NCI-H2196 treated with DMSO at 0.1 percent for 48 hours (cell line): ENCODE results near the gene PA2G4.
A peak's percentile ranks its signal among the peaks of the same experiment; 100 is the strongest.

ENCODE experiments used
- DNase-seq: peaks from one replicate; lab custom pipeline; 2025; ENCODE audit not compliant: unreplicated experiment; lab: John Stamatoyannopoulos, UW

Gene PA2G4

DNA sequence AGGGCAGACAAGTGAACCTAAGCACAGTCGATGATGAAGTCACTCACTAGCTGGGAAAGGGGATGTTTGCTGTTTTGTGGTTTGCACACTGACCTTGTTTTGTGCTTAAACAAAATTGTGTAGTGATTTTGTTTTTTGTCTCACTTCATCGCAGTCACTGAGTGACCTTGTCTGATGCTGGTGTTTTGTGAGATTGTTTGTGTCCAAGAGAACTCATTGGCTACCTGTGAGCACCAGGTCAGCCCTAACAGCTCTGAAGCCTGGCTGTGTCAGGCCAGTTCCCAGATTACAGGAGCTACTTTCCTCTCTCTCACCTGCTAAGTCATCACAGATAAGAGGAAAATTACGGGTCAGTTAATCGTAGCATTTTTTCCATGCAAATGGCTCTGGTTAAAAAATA lies 19.8 kb downstream of the PA2G4 start:
- DNase-seq: no peak

DNA sequence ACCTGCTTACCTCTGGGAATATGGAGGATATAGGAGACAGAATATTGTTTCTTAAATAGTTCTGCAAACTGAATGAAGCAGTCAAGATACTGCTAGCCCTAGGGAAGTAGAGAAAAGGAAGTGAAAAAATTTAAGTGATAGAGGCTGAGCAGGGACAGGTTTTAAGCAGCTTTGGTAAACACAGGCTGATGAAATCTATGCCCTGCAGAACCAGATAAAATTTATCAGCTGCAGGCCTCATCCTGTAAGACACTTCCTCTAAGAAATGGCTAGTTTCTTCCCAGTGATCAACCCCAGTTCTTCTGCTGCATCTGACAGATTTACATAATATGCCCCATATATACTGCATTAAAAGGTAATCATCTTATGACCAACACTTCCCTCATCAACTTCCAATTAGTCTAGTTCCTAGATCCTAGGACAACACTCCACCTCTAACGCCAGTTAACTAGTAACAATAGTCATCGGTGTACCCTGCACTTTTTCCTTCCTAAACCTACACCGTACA lies 22.4 kb downstream of the PA2G4 start:
- no peak for DNase-seq

DNA sequence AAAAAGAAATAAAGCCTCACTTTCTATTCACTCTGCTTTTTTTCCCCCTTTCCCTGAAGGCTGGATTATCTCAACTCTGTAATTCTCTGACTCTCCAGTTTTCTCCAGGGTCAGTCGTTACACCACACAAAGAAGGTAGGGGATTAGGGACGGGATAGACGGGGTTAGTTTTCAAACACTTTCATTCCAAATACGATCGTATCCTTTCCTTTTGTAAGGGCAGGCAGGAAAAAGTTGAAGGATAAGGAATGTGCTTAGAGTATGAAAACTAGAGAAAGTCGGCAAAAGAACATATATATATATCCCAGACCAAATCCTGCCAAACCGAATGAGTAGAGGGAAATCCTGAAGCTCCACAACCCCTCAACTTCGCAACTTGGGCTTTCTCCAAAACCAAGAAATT lies 23.1 kb downstream of the PA2G4 start:
- no peak for DNase-seq

DNA sequence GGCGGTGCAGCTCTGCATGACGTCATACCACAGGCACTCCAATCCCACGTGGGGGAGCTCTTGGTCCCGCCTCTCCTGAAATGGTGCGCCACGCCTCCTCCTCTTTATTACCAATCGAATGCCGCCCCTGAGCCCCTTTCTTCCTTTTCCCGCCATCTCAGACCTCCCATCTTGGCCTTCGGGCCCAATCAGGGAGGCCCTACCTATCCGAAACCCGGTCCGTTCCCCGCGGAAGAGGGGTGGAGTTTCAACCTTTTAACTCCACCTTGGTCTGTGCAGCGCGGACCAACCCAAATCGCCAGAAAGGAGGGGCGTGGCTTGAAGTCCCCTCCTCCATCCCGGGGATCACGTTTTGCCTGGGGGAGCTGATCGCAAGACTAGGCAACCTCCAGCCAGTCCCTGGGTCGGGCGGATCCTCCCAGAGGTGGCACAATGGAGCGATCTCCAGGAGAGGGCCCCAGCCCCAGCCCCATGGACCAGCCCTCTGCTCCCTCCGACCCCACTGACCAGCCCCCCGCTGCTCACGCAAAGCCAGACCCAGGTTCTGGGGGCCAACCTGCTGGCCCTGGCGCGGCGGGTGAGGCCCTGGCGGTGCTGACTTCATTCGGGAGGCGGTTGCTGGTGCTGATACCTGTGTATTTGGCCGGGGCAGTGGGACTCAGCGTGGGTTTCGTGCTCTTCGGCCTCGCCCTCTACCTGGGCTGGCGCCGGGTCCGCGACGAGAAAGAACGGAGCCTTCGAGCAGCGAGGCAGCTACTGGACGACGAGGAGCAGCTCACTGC lies 23.7 kb downstream of the PA2G4 start, which contains the start of gene ESYT1:
TSS of gene ESYT1 (plus strand) at position 380 of the 782 bp plus-strand sequence. CDS start at position 433, 53 bp downstream.
- peak; percentile 99 for DNase-seq

DNA sequence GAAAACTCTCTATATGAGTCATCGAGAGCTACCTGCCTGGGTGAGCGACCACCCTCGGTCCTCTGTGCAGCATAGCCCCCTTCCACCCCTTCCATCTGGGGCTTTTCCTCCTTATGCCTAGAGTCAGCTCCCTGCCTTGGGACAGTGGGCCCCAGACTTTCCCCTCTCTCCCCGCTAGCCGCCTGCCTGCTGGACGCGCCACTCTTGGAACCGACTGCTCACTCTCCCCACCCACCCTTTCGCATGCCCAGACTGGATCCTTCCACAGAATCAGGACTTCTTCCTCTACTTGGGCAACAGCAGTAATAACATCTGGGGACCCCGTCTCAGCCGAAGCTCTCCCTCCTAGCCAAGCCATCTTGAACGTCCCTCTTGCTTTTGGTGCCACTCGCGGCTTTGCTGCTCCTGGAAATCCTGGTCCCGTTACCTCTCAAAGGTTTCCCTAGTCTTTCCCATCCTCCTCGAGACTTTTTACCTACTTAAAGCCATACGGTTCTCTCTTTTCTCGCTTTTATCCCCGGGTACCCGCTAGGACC lies 24.4 kb downstream of the PA2G4 start:
- no peak for DNase-seq

DNA sequence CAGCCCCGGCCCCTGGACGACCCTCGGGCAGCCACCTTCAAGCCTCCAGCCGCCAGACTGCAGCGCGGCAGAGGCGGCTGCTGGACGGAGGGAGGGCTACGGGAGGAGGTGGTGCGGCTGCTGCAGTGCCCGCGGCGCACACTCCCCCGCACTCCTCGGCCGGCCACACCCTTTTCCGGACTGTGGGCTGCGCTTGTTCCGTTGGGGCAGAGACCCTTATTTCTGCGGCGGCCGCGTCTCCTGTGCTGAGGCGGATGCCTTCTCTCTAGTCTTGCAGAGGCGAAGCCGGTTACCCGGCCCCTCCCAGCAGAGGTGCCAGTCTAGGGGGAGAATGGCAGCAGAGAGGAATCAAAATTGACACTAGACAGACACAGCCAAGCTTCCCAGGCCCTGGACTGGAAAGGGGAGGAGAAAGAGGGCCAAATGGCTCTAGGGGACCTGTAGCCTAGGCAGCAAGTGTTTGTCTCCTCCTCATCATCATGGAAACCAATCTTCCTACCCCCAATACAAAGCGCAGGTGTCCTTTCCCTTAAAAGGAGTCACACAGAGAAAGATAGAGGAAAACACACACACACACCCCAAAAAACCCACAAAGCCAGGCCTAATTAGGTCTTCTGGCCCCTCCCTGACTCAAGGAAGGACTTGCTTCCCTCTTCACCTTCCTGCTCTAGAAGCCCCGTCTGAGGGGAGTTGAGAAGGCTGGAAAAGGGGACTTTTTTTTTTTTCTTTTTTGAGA lies 25.0 kb downstream of the PA2G4 start:
- DNase-seq: no peak

DNA sequence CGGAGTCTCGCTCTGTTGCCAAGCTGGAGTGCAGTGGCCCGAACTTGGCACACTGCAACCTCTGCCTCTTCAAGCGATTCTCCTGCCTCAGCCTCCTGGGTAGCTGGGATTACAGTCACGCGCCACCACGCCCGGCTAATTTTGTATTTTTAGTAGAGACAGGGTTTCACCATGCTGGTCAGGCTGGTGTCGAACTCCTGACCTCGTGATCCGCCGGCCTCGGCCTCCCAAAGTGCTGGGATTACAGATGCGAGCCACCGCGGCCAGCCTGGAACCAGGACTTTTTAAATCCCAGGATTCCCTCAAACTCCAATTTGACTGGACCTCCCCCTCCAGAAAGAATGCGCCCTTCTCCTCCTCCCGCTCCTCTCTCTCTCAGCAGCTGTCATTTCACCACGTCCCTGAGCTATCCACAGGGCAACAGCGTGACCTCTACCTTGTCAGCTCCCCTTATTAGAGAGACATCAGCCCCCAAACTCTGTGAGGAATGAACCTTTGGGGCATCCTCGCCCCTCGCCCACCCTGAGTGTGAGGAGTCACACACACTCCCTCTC lies 25.7 kb downstream of the PA2G4 start:
- no peak for DNase-seq

DNA sequence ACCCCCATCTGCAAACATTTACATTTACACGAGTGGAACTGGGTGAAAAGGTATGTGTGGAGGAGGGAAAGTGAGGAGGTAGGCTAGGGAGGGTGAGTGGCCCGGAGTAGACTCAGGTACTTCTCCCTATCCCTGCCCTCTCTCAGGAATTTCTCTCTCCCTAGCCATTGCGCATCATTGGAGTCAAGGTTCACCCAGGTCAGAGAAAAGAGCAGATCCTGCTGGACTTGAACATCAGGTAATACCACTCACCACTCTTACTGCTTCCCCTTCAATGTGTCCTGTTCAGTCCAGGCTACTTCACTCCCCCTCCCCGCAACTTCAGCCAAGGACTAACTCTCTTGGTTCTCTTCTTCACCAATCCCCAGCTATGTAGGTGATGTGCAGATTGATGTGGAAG lies 26.5 kb downstream of the PA2G4 start:
- no peak for DNase-seq

DNA sequence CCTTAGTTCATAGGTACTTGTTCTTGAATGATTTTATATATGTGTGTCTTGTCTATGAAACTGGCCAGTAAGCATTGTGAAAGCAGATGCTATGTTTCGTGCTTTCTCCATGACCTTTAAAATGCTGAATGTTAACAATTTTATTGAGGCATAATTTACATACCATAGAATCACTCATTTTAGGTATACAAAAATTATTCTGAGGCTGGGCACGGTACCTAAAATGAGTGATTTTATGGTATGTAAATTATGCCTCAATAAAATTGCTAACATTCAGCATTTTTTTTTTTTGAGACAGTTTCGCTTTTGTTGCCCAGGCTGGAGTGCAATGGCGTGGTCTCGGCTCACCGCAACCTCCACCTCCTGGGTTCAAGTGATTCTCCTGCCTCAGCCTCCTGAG lies 30.5 kb downstream of the PA2G4 start:
- no peak for DNase-seq

DNA sequence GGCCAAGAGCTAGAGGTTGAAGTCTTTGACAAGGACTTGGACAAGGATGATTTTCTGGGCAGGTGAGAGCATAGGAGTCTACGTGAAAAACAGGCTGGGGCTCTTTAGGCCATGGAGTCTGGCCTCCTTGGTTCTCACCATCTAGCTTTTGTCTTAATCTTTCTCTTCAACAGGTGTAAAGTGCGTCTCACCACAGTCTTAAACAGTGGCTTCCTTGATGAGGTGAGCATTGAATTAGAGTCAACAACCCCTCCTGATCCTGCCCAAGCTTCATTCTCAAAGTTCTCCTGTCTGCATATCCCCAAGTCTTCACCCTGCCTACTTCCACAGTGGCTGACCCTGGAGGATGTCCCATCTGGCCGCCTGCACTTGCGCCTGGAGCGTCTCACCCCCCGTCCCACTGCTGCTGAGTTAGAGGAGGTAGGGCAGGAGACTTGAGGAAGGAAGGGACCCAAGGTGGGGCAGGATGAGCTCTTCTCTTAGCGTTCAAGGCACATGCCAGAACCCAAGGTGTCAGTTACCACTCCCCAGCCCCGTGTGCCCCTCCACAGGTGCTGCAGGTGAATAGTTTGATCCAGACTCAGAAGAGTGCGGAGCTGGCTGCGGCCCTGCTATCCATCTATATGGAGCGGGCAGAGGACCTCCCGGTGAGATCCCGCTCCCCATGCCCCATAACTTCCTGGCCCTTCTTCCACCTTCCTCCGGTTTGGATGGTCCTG lies 33.7 kb downstream of the PA2G4 start:
- DNase-seq: no peak

DNA sequence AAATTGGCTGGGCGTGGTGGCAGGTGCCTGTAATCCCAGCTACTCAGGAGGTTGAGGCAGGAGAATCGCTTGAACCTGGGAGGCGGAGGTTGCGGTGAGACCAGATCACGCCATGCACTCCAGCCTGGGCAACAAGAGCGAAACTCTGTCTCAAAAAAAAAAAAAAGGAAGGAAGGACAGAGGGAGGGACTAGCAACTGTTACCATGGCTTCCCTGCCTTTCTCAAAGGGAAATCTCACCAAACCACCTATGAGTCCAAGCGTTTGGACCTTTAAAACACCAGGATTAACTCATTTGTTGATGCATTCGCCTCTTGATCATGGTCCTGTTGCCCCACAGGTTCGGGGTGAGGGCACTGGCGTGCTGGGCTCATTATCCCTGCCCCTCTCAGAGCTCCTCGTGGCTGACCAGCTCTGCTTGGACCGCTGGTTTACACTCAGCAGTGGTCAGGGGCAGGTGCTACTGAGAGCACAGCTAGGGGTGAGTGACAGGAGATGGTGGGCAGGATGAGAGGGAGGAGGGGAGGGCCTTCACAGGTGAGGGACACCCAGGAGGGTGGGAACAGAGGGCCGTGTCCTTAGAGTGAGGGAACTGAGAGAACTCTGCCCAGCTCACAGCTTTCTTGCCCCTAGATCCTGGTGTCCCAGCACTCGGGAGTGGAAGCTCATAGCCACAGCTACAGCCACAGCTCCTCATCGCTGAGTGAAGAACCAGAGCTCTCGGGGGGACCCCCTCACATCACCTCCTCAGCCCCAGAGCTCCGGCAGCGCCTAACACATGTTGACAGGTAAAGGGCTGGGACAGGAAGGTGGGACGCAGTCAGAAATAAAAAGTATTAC lies 37.8 kb downstream of the PA2G4 start:
- no peak for DNase-seq

DNA sequence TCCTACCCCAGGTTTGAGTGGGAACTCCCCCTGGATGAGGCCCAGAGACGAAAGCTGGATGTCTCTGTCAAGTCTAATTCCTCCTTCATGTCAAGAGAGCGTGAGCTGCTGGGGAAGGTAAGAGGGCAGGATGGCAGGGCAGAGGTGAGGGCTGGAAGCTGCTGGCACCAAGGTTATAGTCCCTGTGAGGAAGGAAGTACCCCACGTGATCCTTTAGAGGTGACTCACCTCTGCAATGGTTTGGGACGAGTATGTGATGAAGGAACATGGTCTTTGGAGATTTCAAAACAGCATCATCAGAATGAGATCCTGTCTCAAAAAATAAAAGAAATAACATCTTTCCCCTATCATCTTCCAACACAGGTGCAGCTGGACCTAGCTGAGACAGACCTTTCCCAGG lies 38.9 kb downstream of the PA2G4 start:
- DNase-seq: no peak

DNA sequence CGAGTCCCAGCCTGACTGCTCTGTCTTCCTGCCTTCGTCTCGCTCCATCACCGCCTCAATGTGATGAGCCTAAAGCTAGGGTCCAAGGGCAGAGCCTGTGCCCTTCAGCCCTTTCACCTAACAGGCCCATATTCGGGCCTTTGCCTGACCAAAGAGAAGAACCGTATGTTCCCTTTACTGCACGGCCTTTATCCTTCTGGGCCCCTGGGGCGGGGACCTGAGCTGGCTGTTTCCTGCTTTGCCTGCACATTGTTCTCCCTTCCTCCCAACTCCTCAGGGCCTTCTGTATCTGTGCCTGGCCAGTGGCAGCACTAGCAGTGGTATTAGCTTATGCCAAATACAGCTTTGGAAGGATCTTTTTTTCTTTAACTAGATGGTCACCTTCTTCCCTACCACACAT lies 39.5 kb downstream of the PA2G4 start:
- DNase-seq: no peak

DNA sequence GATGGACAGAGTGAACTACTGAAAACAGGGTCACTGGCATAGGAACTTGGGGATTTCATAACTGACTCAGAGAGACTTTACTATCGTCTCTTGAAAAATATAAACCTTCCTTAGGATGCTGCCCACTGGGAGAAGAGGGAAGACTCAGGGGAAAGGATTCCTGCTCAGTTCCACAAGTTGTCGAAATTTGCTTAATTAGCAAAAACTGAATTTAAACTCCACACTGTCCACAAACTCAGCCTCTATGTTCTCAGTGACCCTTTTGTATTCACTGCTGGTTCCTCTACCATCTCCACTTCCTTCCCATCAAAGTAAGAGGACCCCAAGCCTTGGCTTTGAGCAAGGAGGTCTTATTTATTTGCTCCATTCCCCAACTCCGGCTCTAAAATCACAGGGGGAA lies 40.9 kb downstream of the PA2G4 start:
- DNase-seq: no peak

DNA sequence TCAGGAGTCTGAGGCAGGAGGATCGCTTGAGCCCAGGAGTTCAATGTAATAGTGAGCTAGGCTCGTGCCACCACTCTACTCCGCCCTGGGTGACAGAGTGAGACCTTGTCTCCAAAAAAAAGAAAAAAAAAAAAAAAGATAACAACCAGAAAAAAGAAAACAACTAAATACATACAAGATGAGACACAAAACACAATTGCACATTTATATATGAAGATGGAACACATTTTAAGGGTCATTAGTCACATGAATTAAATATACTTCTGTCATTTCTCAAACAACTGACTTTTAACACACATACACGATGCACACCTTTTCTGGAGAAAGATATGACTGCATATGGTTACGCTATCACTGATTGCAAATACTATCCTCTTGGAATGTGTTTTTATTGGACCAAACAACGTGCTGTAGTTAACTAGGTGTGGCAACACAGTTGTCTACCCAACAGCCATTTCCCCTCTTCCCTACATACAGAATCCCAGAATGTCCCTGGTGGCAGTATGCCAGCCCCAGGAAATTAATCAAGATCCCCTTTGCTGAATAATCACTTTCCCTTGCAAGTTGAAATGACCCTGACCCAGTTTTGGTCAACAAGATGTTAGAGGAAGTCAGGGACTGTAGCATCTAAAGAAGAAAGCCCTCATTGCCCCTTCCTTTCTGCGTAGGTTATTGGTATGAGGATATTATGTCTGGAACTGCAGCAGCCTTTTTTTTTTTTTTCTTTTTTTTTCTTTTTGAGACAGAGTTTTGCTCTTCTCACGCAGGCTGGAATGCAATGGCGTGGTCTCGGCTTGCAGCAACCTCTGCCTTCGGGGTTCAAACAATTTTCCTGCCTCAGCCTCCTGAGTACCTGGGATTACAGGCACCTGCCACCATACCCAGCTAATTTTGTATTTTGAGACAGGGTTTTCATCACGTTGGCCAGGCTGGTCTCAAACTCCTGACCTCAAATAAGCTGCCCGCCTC lies 42.4 kb downstream of the PA2G4 start:
- DNase-seq: no peak

DNA sequence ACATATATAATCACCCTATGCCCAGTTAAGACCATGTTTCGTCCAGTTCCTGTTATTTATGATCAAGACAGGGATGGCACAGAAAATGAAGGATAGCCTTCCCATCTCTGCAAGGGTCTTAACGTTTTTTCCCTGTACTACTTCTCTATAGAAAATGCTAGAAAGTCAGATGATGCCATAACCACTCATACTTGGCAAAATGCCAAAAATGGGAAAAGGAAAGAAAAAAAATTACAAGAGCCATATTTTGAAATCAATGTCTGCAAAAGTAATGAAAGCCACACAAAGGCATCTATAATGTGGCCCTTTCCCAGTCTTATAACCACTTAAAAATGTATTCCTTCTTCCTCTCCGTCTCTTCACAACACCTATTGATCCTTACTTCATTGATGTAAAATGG lies 46.2 kb downstream of the PA2G4 start:
- no peak for DNase-seq

DNA sequence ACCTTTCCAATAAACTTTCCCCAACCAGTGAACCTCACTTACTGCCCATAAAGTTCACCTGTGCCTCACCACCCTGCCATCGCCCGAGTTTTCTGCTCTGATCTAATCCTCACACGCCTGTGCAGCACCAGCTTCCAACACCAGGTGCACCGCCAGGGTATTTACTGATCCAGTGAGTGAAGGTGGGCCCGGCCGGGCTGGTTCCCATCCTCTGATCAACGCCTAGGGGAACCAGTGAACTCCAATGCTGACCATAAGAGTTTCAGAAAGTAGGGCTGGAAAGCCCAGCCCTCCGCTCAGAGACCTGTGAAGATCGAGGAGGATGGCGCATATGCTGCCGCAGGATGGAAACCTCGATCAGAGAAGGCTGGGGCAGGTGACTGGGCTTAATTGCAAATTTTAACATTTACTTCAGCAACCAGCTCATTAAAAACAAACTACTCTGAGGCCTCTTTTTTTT lies 47.3 kb downstream of the PA2G4 start:
- DNase-seq: peak; percentile 17

DNA sequence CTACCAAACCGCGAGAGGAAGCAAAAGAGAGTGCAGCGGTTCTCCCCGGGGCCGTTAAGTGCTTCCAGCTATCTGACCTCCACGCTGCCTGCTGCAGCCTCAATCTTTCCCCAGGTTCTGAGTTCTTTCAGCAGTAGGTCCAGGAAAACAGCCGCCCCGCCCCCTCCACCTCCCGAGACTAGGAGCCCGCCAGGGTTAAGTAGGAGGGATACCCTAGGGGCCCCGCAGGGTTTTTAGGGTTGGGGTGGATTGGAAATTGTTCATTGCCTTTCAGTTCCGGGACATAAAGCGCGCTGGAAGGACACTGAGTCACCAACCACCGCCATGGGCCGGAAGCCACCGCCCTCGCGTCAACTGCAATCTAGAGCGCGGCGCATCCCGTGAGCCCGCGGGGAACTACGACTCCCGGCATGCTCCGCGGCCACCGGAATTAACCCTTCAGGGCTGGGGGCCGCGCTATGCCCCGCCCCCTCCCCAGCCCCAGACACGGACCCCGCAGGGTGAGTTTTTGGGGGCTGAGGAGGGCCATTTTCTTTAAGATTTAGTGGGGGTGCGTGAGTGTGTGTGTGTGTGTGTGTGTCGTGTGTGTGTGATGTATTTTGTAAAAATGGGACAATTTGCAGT lies 47.9 kb downstream of the PA2G4 start, which contains the start of gene MYL6B:
TSS of gene MYL6B (plus strand) at position 456 of the 624 bp plus-strand sequence. CDS start 1,332 bp downstream, outside the sequence.
- DNase-seq: peak; percentile 86
